Activated CD8-positive, alpha-beta memory T cell treated with anti-CD3 and anti-CD28 coated beads, Interleukin-2, amount 50 U/mL, for 24 hours (primary cell): ENCODE data around the gene PARL.

Source experiments
- DNase-seq: peaks from one replicate; pipeline ENCODE4 v3.0.0-alpha.2; 2020; ENCODE audit errors: extremely low read depth

The PARL gene, protein sequence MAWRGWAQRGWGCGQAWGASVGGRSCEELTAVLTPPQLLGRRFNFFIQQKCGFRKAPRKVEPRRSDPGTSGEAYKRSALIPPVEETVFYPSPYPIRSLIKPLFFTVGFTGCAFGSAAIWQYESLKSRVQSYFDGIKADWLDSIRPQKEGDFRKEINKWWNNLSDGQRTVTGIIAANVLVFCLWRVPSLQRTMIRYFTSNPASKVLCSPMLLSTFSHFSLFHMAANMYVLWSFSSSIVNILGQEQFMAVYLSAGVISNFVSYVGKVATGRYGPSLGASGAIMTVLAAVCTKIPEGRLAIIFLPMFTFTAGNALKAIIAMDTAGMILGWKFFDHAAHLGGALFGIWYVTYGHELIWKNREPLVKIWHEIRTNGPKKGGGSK

GRCh38 chr3:183884427-183885296, at the start of gene PARL:
PARL (minus strand) TSS chr3:183884880; CDS start chr3:183884846, 34 bp downstream.
- DNase-seq: peak; percentile 91

DNA sequence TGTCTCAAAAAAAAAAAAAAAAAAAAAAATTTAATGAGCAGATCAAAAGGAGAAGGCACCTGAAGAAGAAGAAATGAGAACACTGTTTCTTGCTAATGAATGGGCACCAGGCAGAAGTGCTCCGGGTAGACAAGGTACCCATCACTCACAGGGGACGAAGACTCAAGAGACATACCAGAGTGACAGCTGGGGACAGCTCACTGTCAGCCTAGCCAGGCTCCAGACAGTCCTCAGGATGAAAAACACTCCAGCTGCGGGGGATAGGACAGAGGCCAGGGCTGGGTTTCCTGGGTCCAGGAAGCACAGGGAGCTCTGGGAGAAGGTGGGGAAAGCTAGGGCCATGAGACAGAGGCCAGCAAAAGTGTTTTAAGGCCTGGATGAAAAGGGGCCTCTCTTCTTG, 48.5 kb upstream of the PARL start:
- DNase-seq: no peak

GRCh38 chr3:183931881-183932280, 47.2 kb upstream of the PARL start:
- DNase-seq: no peak

DNA sequence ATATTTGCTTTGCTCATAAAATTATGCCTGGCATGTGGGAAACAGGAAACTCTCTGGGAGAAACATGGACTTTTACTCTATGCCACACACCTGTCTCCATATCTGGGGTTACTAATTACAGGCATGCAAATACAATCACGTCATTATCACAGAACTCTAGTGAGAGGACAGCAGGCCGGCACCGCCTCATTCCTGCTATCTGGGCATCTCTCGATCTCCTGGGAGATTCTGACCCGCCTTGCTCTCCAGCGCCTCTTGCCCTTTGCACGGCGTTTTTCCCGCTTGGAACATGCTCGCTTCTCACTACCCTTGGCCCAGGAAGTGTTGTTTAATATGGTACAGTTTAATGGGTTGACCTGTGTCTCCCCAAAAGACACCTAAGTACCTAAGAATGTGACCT, 45.4 kb upstream of the PARL start:
- DNase-seq: no peak

DNA sequence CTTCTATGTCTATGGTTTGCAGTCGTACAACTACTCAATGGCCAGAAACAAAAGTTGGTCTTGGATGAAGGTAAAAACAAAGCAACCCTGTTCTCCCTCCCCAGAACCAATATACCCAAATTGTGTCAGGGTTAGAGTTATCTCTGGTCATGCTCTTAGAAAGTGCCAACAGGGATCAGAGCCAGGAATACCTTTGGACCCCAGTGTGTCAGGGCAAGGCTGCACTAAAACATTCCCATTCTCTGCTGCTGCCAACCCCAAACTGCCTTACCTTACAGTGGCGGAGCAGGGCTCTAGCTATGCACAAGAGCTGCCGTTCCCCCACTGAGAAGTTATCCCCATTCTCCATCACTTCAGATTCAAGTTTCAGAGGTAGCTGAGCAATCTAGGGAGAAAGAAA, 42.4 kb upstream of the PARL start:
- no peak for DNase-seq

- no peak for DNase-seq
These were observed 40.3 kb upstream of the PARL start for GRCh38 chr3:183924956-183925355.

DNA sequence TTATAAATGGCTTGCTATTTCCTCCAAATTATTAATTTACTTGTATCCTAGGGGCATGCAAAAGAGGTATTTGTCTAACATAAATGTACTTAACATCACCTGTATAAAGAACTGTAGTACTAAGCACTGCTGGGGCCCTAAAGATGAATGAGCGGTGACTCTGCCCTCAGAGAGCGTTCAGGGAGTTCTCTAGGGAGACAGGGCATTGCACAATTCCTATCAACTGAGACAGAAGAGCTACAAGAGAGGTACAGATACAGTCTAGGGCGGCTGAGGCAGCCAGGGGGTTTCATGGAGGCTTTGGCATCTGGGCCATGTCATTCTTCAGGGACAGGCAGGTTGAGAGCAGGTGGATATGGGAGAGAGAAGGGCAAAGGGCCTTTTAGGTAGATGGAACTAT, 39.9 kb upstream of the PARL start:
- DNase-seq: no peak

DNA sequence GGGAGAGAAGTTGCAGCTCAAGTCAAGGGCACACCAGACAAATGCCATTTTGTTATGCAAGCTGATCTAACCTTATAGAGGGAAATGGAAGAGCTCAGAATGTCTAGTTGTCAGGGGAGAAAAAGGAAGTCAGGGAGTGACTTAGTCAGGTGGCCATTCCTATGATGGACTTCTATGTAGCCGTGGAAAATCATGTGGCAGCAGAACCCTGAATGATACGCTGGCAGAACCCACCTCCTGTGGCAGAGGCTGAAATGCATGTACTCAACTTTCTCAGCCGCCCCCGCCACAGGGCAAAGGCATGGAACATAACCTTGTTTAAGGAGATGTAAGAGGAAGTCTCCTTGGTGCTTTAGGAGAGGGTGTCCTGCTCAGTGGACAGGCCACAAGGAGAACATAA, 37.7 kb upstream of the PARL start:
- DNase-seq: no peak

- DNase-seq: no peak
These were observed 36.4 kb upstream of the PARL start for GRCh38 chr3:183921096-183921495.

- DNase-seq: no peak
These were observed 35.7 kb upstream of the PARL start for GRCh38 chr3:183920416-183920815.

DNA sequence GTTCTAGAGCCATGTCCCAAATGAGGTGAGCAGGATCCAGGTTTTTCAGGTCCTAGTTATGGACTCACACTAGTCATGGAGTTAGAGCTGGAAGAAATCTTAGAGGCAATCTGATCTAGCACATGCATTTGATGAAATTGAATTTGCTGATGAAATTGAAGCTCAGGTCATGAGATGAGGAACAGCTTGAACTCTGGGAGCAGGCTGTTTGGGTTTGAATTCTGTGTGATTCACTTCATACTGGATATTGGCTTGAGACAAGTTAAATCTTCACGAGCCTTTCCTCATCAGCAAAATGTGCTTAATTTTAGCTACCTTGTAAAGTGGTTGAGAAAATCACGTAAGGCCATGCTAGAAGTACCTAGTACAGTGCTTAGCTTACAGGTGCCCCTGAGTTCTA, 33.5 kb upstream of the PARL start:
- DNase-seq: no peak

GRCh38 chr3:183917776-183918175, 33.1 kb upstream of the PARL start:
- DNase-seq: no peak

- no peak for DNase-seq
These were observed 30.2 kb upstream of the PARL start for GRCh38 chr3:183914856-183915255.

- no peak for DNase-seq
These were observed 28.9 kb upstream of the PARL start for GRCh38 chr3:183913580-183913920.

- no peak for DNase-seq
These were observed 28.4 kb upstream of the PARL start for GRCh38 chr3:183912895-183913579.

GRCh38 chr3:183911763-183912506, 27.3 kb upstream of the PARL start:
- DNase-seq: no peak

DNA sequence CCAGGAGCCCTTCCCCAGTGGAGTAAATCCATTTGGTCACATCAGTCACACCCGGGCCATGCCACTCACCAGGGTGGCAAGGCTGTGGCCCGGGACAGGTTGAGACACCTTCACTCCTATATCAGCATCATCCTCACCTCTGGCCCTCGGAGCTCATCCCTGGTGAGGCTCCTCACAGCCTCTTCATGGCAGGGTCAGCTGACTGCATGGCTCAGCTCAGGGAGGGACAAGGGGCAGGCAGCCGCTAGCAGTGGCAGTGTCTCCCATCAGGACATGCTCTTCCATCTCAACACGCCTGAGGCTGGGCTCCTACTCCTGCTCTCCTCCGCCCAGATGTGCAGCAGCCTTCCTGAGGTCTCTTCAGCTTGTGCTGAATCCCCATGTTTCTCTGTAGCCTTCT, 26.4 kb upstream of the PARL start:
- DNase-seq: no peak

- no peak for DNase-seq
These were observed 24.4 kb upstream of the PARL start for GRCh38 chr3:183909030-183909600.

DNA sequence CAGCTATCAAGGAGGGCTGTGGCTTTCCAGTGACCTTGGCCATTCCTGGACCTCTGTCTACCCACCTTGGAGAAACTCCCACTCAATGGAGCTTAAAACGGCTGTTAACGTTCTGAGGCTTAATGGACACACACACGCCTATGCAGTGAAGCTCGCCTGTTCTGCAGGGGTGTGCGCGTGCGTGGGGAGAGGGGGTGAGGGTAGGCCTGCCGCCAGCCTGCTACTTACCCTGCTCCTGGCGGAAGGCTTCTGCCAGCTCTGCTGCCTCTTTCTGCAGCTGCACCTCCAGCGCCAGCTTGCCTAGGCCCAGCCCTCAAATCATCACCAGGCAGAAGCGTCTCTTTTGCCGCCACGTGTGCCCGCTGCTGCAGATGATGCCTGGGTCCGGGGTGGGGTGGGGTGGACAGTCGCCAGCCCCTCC, 23.2 kb upstream of the PARL start:
- no peak for DNase-seq

DNA sequence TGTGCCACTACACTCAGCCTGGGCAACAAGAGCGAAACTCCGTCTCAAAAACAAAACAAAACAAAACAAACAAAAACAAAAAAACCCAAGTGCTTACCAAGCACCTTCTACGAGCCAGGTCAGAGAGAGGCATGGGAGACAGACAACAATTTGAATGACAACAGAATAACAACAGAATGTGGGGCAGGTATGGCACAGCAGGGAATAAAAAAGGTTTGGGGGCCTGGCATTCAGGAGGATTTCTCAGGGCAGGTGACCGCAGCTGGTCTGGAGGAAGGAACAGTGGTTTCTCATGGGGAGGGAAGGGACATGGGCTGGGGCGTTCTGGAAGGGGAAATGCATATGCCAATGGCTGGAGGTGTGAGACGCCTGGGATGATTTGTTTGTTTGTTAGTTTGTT, 22.5 kb upstream of the PARL start:
- no peak for DNase-seq

DNA sequence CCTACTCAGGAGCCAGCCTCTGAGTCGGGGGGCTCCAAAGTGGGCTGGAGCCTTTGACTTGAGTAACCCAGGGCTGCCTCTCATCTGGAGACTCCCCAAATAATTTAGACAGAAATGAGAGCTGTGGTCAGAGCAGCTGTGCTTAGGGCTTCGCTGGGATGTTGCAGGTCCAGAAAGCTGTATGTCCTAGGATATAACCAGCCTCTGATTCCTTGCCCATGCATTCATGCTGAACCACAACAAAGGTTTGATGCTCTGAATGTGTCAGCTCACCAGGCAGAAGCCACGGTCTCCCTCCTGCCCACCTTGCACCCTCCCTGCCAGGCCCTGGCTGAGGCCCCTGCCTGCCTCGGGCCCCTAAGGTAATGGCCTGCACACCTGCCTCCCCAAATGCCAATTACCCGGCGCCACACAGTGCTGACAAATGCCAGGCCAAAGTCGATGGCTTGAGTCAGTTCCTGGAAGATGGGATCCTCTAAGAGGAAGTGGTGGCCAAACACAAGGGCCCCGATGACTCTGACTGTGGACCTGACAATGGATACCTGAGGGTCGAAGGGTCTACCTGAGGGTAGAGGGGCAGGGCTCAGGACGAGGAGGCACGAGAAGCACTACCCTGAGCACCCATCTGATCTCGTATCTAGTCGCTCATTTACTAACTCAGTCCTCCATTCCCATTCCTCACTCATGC, 21.7 kb upstream of the PARL start:
- DNase-seq: no peak
